Peyer's patch (tissue), 4 donors: ENCODE data around the gene ZBTB49. TPM values are rescaled to one million over a fixed set of nuclear protein-coding genes. Genes with fewer than 3 reads are reported as not detected.

Experiments used
- DNase-seq, 3 donors: peaks; one replicate each; pipeline ENCODE4 v3.0.0-alpha.2; 2017 to 2019
- H3K27ac ChIP-seq, 4 donors: fragments of 200-600 bp; sonication (generic); one replicate each; pipeline ENCODE4 v1.5.1; 2016 to 2019
- H3K27me3 ChIP-seq, 2 donors: fragments of 200-600 bp; sonication (generic); one replicate each; pipeline ENCODE4 v1.5.1; 2019
- H3K36me3 ChIP-seq, 3 donors: fragments of 200-600 bp; sonication (generic); one replicate each; pipeline ENCODE4 v1.5.1; 2016 to 2019
- H3K4me1 ChIP-seq, 4 donors: fragments of 200-600 bp; sonication (generic); one replicate each; pipeline ENCODE4 v1.5.1; 2016 to 2019
- H3K4me3 ChIP-seq, 4 donors: fragments of 200-600 bp; sonication (generic); 1 replicate in 3 of 4; 2 replicates in 1 of 4; pipeline ENCODE4 v1.5.1; 2016 to 2019; ENCODE audit warnings: mild to moderate bottlenecking in 1 of 4
- H3K9me3 ChIP-seq, 4 donors: fragments of 200-600 bp; sonication (generic); one replicate each; pipeline ENCODE4 v1.5.1; 2016 to 2019; ENCODE audit warnings: mild to moderate bottlenecking in 1 of 4
- POLR2A ChIP-seq, 2 donors: fragments of 450-650 bp; IDR thresholded peaks; one replicate each; pipeline ENCODE4 v1.5.1; 2017; ENCODE audit warnings: antibody characterized with exemption in 2 of 2, mild to moderate bottlenecking in 2 of 2, moderate library complexity in 2 of 2
- total RNA-seq, 4 donors: library from RNA; depleted of rRNA; stranded (reverse); fragments of >200 nt; gene quantifications; one replicate each; pipeline ENCODE4 v1.1.0, GENCODE V29; 2016
- TF ChIP-seq, protein P1 (sequence below), 6 experiments: fragments of 450-650 bp in 4 of 6; fragments of 200-600 bp in 2 of 6; sonication (generic) in 1 of 6; IDR thresholded peaks; one replicate each; pipeline ENCODE4 v1.5.1; 2017 to 2019; ENCODE audit warnings: antibody characterized with exemption in 6 of 6, mild to moderate bottlenecking in 3 of 6, moderate library complexity in 1 of 6

The ZBTB49 gene
- total RNA-seq, 4 donors from 2014 or later: 3.3 to 17.0 (median 11.7) TPM

DNA sequence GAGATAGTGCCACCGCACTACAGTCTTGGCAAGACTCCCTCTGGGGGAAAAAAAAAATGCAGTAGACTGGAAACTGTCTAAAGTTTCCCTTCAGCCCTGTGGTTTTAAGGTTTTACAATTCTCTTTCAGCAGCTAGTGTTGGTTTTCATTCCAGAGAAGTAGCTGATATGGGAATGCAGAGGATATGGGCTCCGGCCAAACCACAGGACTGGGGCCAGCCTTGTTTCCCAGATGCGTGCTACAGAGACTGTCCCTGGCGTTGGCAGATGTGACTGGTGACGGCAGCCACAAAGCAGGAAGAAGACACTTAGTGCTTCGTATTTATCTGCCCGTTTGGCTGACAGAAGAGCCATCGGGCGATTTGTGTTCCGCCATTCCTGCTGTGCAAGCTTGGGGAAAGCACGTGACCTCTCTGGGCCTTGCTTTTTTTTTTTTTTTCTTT lies 43.2 kb downstream of the ZBTB49 start:
- DNase-seq: peak in 1 of 3 donors; percentile 57
- no peak overlapping the region for H3K27ac ChIP-seq
- TF ChIP-seq, protein P1, sequence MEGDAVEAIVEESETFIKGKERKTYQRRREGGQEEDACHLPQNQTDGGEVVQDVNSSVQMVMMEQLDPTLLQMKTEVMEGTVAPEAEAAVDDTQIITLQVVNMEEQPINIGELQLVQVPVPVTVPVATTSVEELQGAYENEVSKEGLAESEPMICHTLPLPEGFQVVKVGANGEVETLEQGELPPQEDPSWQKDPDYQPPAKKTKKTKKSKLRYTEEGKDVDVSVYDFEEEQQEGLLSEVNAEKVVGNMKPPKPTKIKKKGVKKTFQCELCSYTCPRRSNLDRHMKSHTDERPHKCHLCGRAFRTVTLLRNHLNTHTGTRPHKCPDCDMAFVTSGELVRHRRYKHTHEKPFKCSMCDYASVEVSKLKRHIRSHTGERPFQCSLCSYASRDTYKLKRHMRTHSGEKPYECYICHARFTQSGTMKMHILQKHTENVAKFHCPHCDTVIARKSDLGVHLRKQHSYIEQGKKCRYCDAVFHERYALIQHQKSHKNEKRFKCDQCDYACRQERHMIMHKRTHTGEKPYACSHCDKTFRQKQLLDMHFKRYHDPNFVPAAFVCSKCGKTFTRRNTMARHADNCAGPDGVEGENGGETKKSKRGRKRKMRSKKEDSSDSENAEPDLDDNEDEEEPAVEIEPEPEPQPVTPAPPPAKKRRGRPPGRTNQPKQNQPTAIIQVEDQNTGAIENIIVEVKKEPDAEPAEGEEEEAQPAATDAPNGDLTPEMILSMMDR (IDR thresholded peaks at IDR 0.05): no peak
- TF ChIP-seq POLR2A (IDR thresholded peaks at IDR 0.05): no peak

DNA sequence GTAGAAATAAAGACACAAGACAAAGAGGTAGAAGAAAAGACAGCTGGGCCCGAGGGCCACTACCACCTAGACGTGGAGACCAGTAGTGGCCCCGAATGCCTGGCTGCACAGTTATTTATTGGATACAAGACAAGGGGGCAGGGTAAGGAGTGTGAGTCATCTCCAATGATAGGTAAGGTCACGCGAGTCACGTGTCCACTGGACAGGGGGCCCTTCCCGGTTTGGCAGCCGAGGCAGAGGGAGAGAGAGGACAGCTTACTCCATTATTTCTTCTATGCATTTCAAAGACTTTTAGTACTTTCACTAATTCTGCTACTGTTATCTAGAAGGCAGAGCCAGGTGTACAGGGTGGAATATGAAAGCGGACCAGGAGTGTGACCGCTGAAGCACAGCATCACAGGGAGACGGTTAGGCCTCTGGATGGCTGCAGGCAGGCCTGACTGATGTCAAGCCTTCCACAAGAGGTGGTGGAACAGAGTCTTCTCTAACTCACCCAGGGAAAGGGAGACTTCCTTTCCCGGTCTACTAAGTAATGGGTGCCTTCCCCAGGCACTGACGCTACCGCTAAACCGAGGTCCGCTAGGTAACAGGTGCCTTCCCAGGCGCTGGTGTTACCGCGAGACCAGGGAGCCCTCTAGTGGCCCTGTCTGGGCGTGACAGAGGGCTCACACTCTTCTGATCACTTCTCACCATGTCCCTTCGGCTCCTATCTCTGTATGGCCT lies 44.9 kb downstream of the ZBTB49 start:
- no peak overlapping the region for H3K4me3 ChIP-seq
- TF ChIP-seq, protein P1 (IDR thresholded peaks at IDR 0.05): peak in 5 of 6 experiments; percentile 14 to 82 (median 80)
- TF ChIP-seq POLR2A (IDR thresholded peaks at IDR 0.05): no peak
- H3K27ac ChIP-seq: no peak overlapping the region
- H3K36me3 ChIP-seq: no peaks in the 10 kb centered on the region
- H3K9me3 ChIP-seq: no peaks in the 10 kb centered on the region
- peak; percentile 63 to 92 (median 76) for DNase-seq
- no peaks in the 10 kb centered on the region for H3K4me1 ChIP-seq
- no peaks in the 10 kb centered on the region for H3K27me3 ChIP-seq

More for the DNA sequence above, 43.2 kb downstream of the ZBTB49 start:
- Histone ChIP-seq H3K27me3 (no peaks in the 10 kb centered on the region), H3K4me1 (no peaks in the 10 kb centered on the region), H3K9me3 (no peaks in the 10 kb centered on the region), H3K36me3 (no peaks in the 10 kb centered on the region), H3K4me3 (no peak overlapping the region)

DNA sequence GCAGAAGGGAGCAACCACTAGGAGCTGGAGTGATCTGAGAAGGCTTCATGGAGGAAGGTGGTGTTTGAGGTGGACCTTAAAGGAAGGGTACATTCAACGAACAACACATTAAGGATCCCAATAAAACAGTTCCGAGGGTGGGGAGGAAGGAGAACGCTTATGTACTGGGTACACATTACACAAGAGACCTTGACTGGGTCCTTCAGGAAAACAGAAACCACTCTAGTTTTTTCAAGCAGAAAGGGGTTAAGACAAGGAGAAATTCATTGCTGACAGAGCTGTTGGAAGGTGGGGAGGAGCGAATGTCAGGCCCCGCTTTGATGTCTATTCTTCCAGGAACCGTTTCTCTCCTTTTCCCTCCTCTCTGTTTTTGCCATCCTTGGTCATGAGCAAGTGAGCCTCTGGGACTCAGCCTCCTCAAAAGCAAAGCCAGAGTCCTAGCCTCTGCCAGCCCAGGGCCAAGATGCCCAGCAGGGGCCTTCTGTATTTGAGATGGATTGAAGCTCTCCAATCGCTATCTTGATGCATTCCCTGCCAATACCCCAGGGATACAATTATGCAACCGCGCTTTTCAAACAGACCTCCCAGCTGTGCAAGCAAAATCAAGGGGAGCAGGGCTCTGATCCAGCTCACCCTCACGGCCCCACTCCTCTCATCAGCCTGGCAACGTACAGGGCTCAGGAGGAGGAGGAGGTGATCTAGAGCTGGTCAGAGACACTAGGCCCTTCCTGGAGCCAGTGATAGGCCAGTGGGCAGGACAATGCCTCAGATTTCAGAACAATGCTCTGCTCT lies 48.4 kb downstream of the ZBTB49 start:
- no peak for DNase-seq
- TF ChIP-seq, protein P1 (IDR thresholded peaks at IDR 0.05): no peak
- TF ChIP-seq POLR2A (IDR thresholded peaks at IDR 0.05): no peak
- Histone ChIP-seq H3K27ac (no peak overlapping the region), H3K36me3 (no peaks in the 10 kb centered on the region), H3K27me3 (no peaks in the 10 kb centered on the region), H3K9me3 (no peaks in the 10 kb centered on the region), H3K4me3 (no peak overlapping the region), H3K4me1 (no peaks in the 10 kb centered on the region)

DNA sequence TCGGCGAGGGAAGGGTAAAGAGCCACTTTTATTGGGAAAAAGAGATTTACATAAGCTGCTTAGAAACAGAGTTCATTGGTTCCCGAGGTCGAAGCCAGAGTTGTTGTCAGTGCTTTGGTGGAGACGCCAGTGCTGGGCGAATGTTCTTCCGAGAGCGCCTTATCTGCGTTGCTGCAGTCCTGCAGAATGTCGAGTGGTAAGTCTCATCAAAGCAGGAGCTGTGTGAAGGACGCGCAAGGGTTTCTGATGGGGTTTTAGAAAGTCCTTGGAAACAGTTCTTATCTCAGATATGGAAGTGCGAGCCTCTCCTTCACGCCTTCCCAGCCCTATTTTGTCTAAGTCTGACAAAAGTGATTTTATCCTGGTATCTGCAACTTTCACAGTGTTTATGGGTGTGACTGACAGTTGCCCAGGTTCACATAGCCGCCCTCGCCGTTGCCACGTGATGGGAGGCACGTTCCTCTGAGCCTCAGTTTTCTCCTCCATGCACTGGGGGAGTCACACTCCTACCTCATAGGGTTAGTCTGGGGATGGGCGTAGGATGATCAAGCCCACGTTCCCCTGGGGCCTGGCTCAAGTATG lies 49.5 kb downstream of the ZBTB49 start:
- TF ChIP-seq, protein P1 (IDR thresholded peaks at IDR 0.05): no peak
- no peaks in the 10 kb centered on the region for H3K36me3 ChIP-seq
- DNase-seq: no peak

DNA sequence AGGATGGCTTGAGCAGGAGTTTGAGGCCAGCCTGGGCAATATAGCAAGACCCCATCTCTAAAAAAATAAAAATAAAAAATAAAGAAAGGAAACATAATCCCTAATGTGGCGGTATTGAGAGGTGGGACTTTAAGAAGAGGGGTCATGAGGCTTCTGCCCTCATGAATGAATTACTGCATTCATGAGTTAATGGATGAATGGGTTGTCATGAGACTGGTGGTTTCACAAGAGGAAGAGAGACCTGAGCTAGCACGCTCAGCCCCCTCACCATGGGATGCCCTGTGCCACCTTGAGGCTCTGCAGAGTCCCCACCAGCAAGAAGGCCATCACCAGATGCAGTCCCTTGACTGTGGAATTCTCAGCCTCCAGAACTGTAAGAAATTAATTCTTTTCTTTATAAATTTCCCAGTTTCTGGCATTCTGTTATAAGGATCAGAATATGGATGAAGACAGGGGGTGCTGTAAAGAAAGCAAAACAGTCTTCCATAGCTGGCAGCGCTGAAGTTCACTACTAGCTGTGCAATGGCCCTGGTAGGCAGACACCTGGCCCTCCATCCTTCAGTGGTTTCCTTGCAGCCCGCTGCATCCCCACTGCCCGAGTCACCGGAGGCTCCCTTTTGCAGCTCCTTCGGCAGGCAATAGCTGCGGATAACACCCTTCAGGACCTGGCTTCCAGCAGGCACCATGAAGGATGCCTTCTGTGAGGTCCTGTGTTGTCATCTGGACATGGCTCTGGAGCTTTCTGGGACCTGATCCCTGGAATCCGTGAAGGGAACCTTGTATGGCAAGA lies 52.0 kb downstream of the ZBTB49 start:
- Histone ChIP-seq H3K9me3 (no peaks in the 10 kb centered on the region), H3K36me3 (no peaks in the 10 kb centered on the region), H3K27me3 (no peaks in the 10 kb centered on the region), H3K4me3 (no peak overlapping the region), H3K4me1 (no peaks in the 10 kb centered on the region), H3K27ac (no peak overlapping the region)
- TF ChIP-seq, protein P1 (IDR thresholded peaks at IDR 0.05): no peak
- no peak for TF ChIP-seq POLR2A (IDR thresholded peaks at IDR 0.05)
- DNase-seq: no peak

More for the DNA sequence above, 49.5 kb downstream of the ZBTB49 start:
- no peaks in the 10 kb centered on the region for H3K4me1 ChIP-seq
- H3K27me3 ChIP-seq: no peaks in the 10 kb centered on the region
- no peaks in the 10 kb centered on the region for H3K9me3 ChIP-seq
- H3K27ac ChIP-seq: no peak overlapping the region
- H3K4me3 ChIP-seq: no peak overlapping the region
